ENCODE measurements around the gene RNF186.
"Not testable (repeated sequence)": the region's sequence is repeated elsewhere in the genome, so short reads cannot be mapped to it uniquely, and the experiment has no call there.

Gene RNF186

GRCh38 chr1:19814681-19815503 is at the start of gene RNF186:
Gene RNF186, minus strand, starts transcription at chr1:19815283. Its CDS starts 182 bp downstream, at chr1:19815101.
- DNase-seq = peak; percentile 65

GRCh38 chr1:19864570-19865160 is 49.6 kb upstream of the RNF186 start:
- DNase-seq = no peak

- DNase-seq = no peak
These were observed 47.9 kb upstream of the RNF186 start for GRCh38 chr1:19862944-19863343.

- no peak for DNase-seq
These were observed 46.9 kb upstream of the RNF186 start for GRCh38 chr1:19861842-19862530.

- DNase-seq = no peak
These were observed 46.0 kb upstream of the RNF186 start for GRCh38 chr1:19861034-19861433.

GRCh38 chr1:19860418-19860817 is 45.3 kb upstream of the RNF186 start:
- no peak for DNase-seq

GRCh38 chr1:19859876-19860275 is 44.8 kb upstream of the RNF186 start:
- DNase-seq = no peak

GRCh38 chr1:19858893-19859292 is 43.8 kb upstream of the RNF186 start:
- no peak for DNase-seq

- DNase-seq = no peak
These were observed 39.8 kb upstream of the RNF186 start for GRCh38 chr1:19854866-19855265.

GRCh38 chr1:19852036-19852435 is 37.0 kb upstream of the RNF186 start:
- DNase-seq = no peak

GRCh38 chr1:19850214-19850613 is 35.1 kb upstream of the RNF186 start:
- no peak for DNase-seq

GRCh38 chr1:19849307-19849706 is 34.2 kb upstream of the RNF186 start:
- DNase-seq = not testable (repeated sequence)

- not testable (repeated sequence) for DNase-seq
These were observed 32.3 kb upstream of the RNF186 start for GRCh38 chr1:19847334-19847733.

- DNase-seq = no peak
These were observed 31.3 kb upstream of the RNF186 start for GRCh38 chr1:19846338-19846737.

- DNase-seq = no peak
These were observed 30.5 kb upstream of the RNF186 start for GRCh38 chr1:19845555-19845954.

GRCh38 chr1:19844731-19845495 is 29.8 kb upstream of the RNF186 start:
- no peak for DNase-seq

GRCh38 chr1:19840228-19840627 is 25.1 kb upstream of the RNF186 start:
- no peak for DNase-seq

- DNase-seq = no peak
These were observed 22.8 kb upstream of the RNF186 start for GRCh38 chr1:19837866-19838265.

GRCh38 chr1:19835578-19835977 is 20.5 kb upstream of the RNF186 start:
- DNase-seq = no peak

GRCh38 chr1:19831441-19831840 is 16.4 kb upstream of the RNF186 start:
- no peak for DNase-seq

- DNase-seq = no peak
These were observed 13.5 kb upstream of the RNF186 start for GRCh38 chr1:19828546-19828945.

GRCh38 chr1:19825298-19825697 is 10.2 kb upstream of the RNF186 start:
- DNase-seq = no peak

- no peak for DNase-seq
These were observed 9.5 kb upstream of the RNF186 start for GRCh38 chr1:19824541-19824940.

All from NCI-H748 treated with DMSO at 0.1 percent for 48 hours (cell line).